Adrenal gland (tissue), 12 donors: ENCODE results near the gene FBXL19. TPM values are rescaled to one million over a fixed set of nuclear protein-coding genes. Genes with fewer than 3 reads are reported as not detected.
A peak's percentile ranks its signal among the peaks of the same experiment; 100 is the strongest.

ENCODE experiments used
- DNase-seq, 7 donors: peaks; one replicate each; pipeline ENCODE4 v3.0.0-alpha.2; 2019 to 2020
- H3K27ac ChIP-seq, 5 donors: fragments of 200-600 bp; sonication (generic) in 4 of 5; 1 replicate in 3 of 5; 2 replicates in 2 of 5; pipeline versions ENCODE4 v1.5.1 to v1.8.0; 2016 to 2020; ENCODE audit warnings: mild to moderate bottlenecking in 1 of 5
- H3K27me3 ChIP-seq: fragments of 200-600 bp; 2 replicates; pipeline ENCODE4 v1.8.0; 2021
- H3K36me3 ChIP-seq, 2 donors: fragments of 200-600 bp; replicated peaks in 1 of 2; 1 replicate in 1 of 2; 2 replicates in 1 of 2; pipeline versions ENCODE4 v1.5.1 to v1.8.0; 2018 to 2022
- H3K4me1 ChIP-seq, 2 donors: fragments of 200-600 bp; replicated peaks in 1 of 2; 1 replicate in 1 of 2; 2 replicates in 1 of 2; pipeline versions ENCODE4 v1.5.1 to v1.8.0; 2018 to 2021
- H3K4me3 ChIP-seq, 4 donors: fragments of 200-600 bp; sonication (generic) in 3 of 4; one replicate each; pipeline ENCODE4 v1.5.1; 2016 to 2018
- H3K9me3 ChIP-seq, 3 donors: fragments of 200-600 bp; sonication (generic) in 1 of 3; replicated peaks in 1 of 3; 1 replicate in 2 of 3; 2 replicates in 1 of 3; pipeline versions ENCODE4 v1.5.1 to v1.8.0; 2016 to 2021
- CTCF ChIP-seq, 6 experiments: fragments of 450-650 bp in 4 of 6; fragments of 200-600 bp in 2 of 6; sonication (generic) in 1 of 6; IDR thresholded peaks; 1 replicate in 5 of 6; 2 replicates in 1 of 6; pipeline versions ENCODE4 v1.5.1 to v1.8.0; 2016 to 2021; ENCODE audit warnings: antibody characterized with exemption in 6 of 6, mild to moderate bottlenecking in 2 of 6, moderate library complexity in 1 of 6
- POLR2A ChIP-seq, 2 donors: fragments of 450-650 bp; IDR thresholded peaks; one replicate each; pipeline ENCODE4 v1.6.1; 2017; ENCODE audit warnings: antibody characterized with exemption in 2 of 2, mild to moderate bottlenecking in 2 of 2, moderate library complexity in 1 of 2
- WGBS, 4 donors: extraction: QIAGEN DNeasy Blood & Tissue Kit in 2 of 4; methylation state at CpG; one replicate each; pipeline versions ENCODE4 v1.1.5 to v1.1.7; 2013 to 2017; 5-methylcytosine and 5-hydroxymethylcytosine counted together
- intact Hi-C, 2 donors: fragments of 100-400 bp; cut with DNase I; formaldehyde crosslinking; loops; one replicate each; pipeline versions ENCODE4 v1.14.1 to v1.15.0; 2022 to 2023
- polyA plus RNA-seq, 3 donors: library from polyadenylated mRNA; stranded (reverse); fragments of 200-250 nt in 2 of 3; fragments of 350-450 nt in 1 of 3; fragmentation: Illumina TruSeq in 1 of 3; extraction: RNeasy Lipid Tissue Mini Kit (QIAGEN cat#74804) in 1 of 3; gene quantifications; one replicate each; pipeline ENCODE4 v1.2.3, GENCODE V29; 2013 to 2014
- total RNA-seq, 9 donors: library from RNA; depleted of rRNA in 4 of 9; stranded (reverse); fragments of >200 nt in 4 of 9; fragments of 120-200 nt in 1 of 9; fragmentation: NEBNext Ultra II Directional in 1 of 9; extraction: Animal tissue kit (Norgen Biotek cat#: 25700) in 1 of 9; gene quantifications; one replicate each; pipeline versions ENCODE4 v1.1.0 to v1.2.4, GENCODE V29; 2013 to 2023
- donor health status: healthy with polysubstance abuse.
- donor health status: Bipolar disorder and iron deficiency.
- donor health status: DM: yes; HTN: yes; CAD: no.
- donor health status: DM: no; HTN: no; CAD: no.
- donor health status: DM: no; HTN: no; CAD: no.
- donor health status: DM: yes; HTN: yes; CAD: no.

The FBXL19 gene
- total and polyA plus RNA-seq, 12 donors: 1.6 to 74.1 (median 12.5) TPM

GRCh38 chr16:30986129-30986991 lies 63.0 kb downstream of the FBXL19 start:
- H3K36me3 ChIP-seq: peaks cover 0 to 29% of the 10 kb centered on the region in 2 donors

GRCh38 chr16:30987581-30988190 lies 64.3 kb downstream of the FBXL19 start:
- 95 to 97% (median 95%) methylated on average over 17 to 30 of the region's 30 CpGs for WGBS, 4 donors
- intact Hi-C loops: loop anchor here (5.0 to 10.0 kb wide), 7 partner anchors 55 to 877 kb away; partner anchors contain the start of genes FBXL19 (in 1 of the 2), PYCARD (in 1 of the 2) and ZNF843 (in 1 of the 2)
- Histone ChIP-seq H3K27ac (no peak overlapping the region), H3K4me3 (no peak overlapping the region), H3K4me1 (peaks cover 9 to 13% of the 10 kb centered on the region in 2 donors), H3K36me3 (peaks cover 0 to 22% of the 10 kb centered on the region in 2 donors), H3K9me3 (no peaks in the 10 kb centered on the region), H3K27me3 (no peaks in the 10 kb centered on the region)
- no peak for DNase-seq
- no peak for TF ChIP-seq CTCF (IDR thresholded peaks at IDR 0.05)

More at GRCh38 chr16:30986129-30986991, 63.0 kb downstream of the FBXL19 start:
- H3K9me3 ChIP-seq: no peaks in the 10 kb centered on the region
- WGBS, 4 donors: 89 to 93% (median 90%) methylated on average over 15 to 29 of the region's 29 CpGs
- DNase-seq: no peak
- TF ChIP-seq CTCF (IDR thresholded peaks at IDR 0.05): no peak
- TF ChIP-seq POLR2A (IDR thresholded peaks at IDR 0.05): no peak
- intact Hi-C loops: loop anchor here (5.0 to 10.0 kb wide), 7 partner anchors 56 to 878 kb away; partner anchors contain the start of genes FBXL19 (in 1 of the 2), PYCARD (in 1 of the 2) and ZNF843 (in 1 of the 2)
- peak overlapping the region in 2 of 5 donors; percentile 54 to 86 for H3K27ac ChIP-seq
- peaks cover 9 to 13% of the 10 kb centered on the region in 2 donors for H3K4me1 ChIP-seq
- H3K4me3 ChIP-seq: peak overlapping the region in 1 of 4 donors; percentile 55
- no peaks in the 10 kb centered on the region for H3K27me3 ChIP-seq

DNA sequence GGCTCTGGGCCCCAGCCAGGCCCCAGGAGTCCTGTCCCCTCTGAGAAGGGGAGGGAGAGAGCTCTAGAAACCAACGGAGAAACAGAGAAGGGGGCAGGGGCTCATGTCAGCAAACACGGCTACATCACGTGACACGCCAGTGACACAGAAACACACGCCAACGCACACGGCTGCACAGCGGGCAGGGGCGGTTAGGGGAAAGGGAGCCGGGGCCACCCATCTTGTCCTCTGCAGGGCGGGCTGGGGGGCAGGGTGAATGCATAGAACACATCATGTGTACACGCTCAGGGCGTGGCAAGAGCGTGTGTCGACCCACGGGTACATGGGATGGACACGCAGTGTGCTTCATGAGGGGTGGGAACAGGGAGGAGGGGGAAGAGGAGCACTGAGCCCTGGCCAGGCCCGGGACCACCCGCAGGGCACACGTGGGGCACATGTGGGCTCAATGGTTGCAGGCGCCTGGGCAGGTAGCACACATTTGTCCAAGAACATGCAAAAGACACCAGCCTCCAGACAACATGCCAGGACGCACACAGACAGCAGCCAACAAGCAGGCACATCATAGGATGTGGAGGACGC lies 66.2 kb downstream of the FBXL19 start:
- H3K36me3 ChIP-seq: peaks cover 0 to 3% of the 10 kb centered on the region in 2 donors
- 83 to 86% (median 85%) methylated on average over 21 to 23 of the region's 23 CpGs for WGBS, 4 donors
- peaks cover 9 to 13% of the 10 kb centered on the region in 2 donors for H3K4me1 ChIP-seq
- H3K9me3 ChIP-seq: no peaks in the 10 kb centered on the region
- H3K4me3 ChIP-seq: no peak overlapping the region
- TF ChIP-seq POLR2A (IDR thresholded peaks at IDR 0.05) (no peak), CTCF (IDR thresholded peaks at IDR 0.05) (no peak)
- intact Hi-C loops: loop anchor here (5.0 to 10.0 kb wide), 7 partner anchors 53 to 875 kb away; partner anchors contain the start of genes FBXL19 (in 1 of the 2), PYCARD (in 1 of the 2) and ZNF843 (in 1 of the 2)
- no peak for DNase-seq
- H3K27me3 ChIP-seq: no peaks in the 10 kb centered on the region
- no peak overlapping the region for H3K27ac ChIP-seq

GRCh38 chr16:30990105-30990504 lies 66.7 kb downstream of the FBXL19 start:
- DNase-seq: no peak
- Histone ChIP-seq H3K27me3 (no peaks in the 10 kb centered on the region), H3K27ac (no peak overlapping the region), H3K4me1 (peaks cover 9 to 12% of the 10 kb centered on the region in 2 donors), H3K9me3 (no peaks in the 10 kb centered on the region), H3K36me3 (no peaks in the 10 kb centered on the region), H3K4me3 (no peak overlapping the region)
- no peak for TF ChIP-seq CTCF (IDR thresholded peaks at IDR 0.05)
- TF ChIP-seq POLR2A (IDR thresholded peaks at IDR 0.05): no peak
- WGBS, 4 donors: 58 to 88% (median 81%) methylated on average over 4 to 12 of the region's 12 CpGs
- intact Hi-C loops: no loop called here
